H1 (cell line): ENCODE results near the gene FMNL2. TPM values are rescaled to one million over a fixed set of nuclear protein-coding genes. Genes with fewer than 3 reads are reported as not detected.

ENCODE experiments used
- CTCF ChIA-PET: fragments of 300-600 bp; sonication (Branson Sonifier 250); formaldehyde crosslinking; loops from one replicate; lab custom pipeline; 2021; ENCODE audit not compliant: partially characterized antibody; lab: Charles Lee
- POLR2A ChIA-PET: fragments of 300-600 bp; sonication (Branson Sonifier 250); formaldehyde crosslinking; loops from one replicate; lab custom pipeline; 2021; ENCODE audit warnings: inconsistent platforms; ENCODE audit not compliant: partially characterized antibody; lab: Charles Lee
- DNase-seq, 2 experiments: peaks; one replicate each; pipeline versions ENCODE4 v3.0.0 to v3.0.0-alpha.2; 2010 to 2022; ENCODE audit warnings: low spot score in 2 of 2, low read depth in 1 of 2, mixed read lengths in 1 of 2
- FAIRE-seq: peaks from 2 replicates; lab custom pipeline; 2011; peaks lifted over from hg19 to GRCh38; lab: Jason Lieb, UNC
- H2AFZ ChIP-seq: 2 replicates; pipeline ENCODE4 v1.8.1; 2012; ENCODE audit warnings: low read length, inconsistent platforms
- H2AK5ac ChIP-seq: 2 replicates; pipeline ENCODE4 v1.6.1; 2013; ENCODE audit warnings: low read depth, low read length
- H2BK120ac ChIP-seq: replicated peaks from 2 replicates; pipeline ENCODE3; 2013; ENCODE audit warnings: low read depth, low read length, inconsistent platforms
- H2BK12ac ChIP-seq: 2 replicates; pipeline ENCODE4 v1.6.1; 2013; ENCODE audit warnings: low read depth, low read length
- H2BK15ac ChIP-seq: 2 replicates; pipeline ENCODE4 v1.6.1; 2013; ENCODE audit warnings: low read length
- H2BK20ac ChIP-seq: 2 replicates; pipeline ENCODE4 v1.6.1; 2013; ENCODE audit warnings: low read length
- H2BK5ac ChIP-seq: 2 replicates; pipeline ENCODE4 v1.6.1; 2013; ENCODE audit warnings: low read depth, low read length
- H3K14ac ChIP-seq: 2 replicates; pipeline ENCODE4 v1.6.1; 2013; ENCODE audit warnings: inconsistent platforms; ENCODE audit not compliant: insufficient read length
- H3K18ac ChIP-seq: 2 replicates; pipeline ENCODE4 v1.6.1; 2013; ENCODE audit warnings: low read length; ENCODE audit errors: extremely low read depth
- H3K23ac ChIP-seq: 2 replicates; pipeline ENCODE4 v1.6.1; 2013; ENCODE audit warnings: inconsistent platforms; ENCODE audit not compliant: insufficient read length
- H3K23me2 ChIP-seq: 2 replicates; pipeline ENCODE4 v1.6.1; 2013; ENCODE audit warnings: low read depth, low read length
- H3K27ac ChIP-seq: 2 replicates; pipeline ENCODE4 v1.6.1; 2011; ENCODE audit warnings: low read depth, low read length, inconsistent platforms
- H3K27me3 ChIP-seq, 4 experiments: replicated peaks in 1 of 4; 1 replicate in 1 of 4; 2 replicates in 3 of 4; pipeline versions ENCODE4 v1.6.1 to v1.8.1; 2011 to 2013; ENCODE audit warnings: low read length in 3 of 4, mild to moderate bottlenecking in 3 of 4, inconsistent platforms in 2 of 4, mixed read lengths in 2 of 4, moderate library complexity in 1 of 4; ENCODE audit not compliant: control insufficient read depth in 3 of 4, insufficient read depth in 3 of 4; ENCODE audit errors: extremely low read depth in 1 of 4
- H3K36me3 ChIP-seq, 4 experiments: 2 replicates each; pipeline versions ENCODE4 v1.6.1 to v1.8.1; 2011 to 2013; ENCODE audit warnings: mild to moderate bottlenecking in 4 of 4, low read length in 3 of 4, moderate library complexity in 2 of 4, control low read depth in 1 of 4, inconsistent platforms in 1 of 4; ENCODE audit not compliant: insufficient read depth in 4 of 4, control insufficient read depth in 2 of 4
- H3K4ac ChIP-seq: replicated peaks from 2 replicates; pipeline ENCODE3; 2013; ENCODE audit warnings: low read length, low read depth, mixed read lengths, inconsistent platforms; ENCODE audit not compliant: insufficient read length
- H3K4me1 ChIP-seq, 4 experiments: replicated peaks in 1 of 4; 1 replicate in 1 of 4; 2 replicates in 3 of 4; pipeline versions ENCODE4 v1.6.1 to v1.8.1; 2011 to 2013; ENCODE audit warnings: low read length in 3 of 4, inconsistent platforms in 2 of 4, mixed read lengths in 1 of 4; ENCODE audit not compliant: insufficient read depth in 4 of 4, control insufficient read depth in 3 of 4
- H3K4me2 ChIP-seq, 2 experiments: 2 replicates each; pipeline versions ENCODE4 v1.6.1 to v1.8.1; 2011 to 2013; ENCODE audit warnings: low read depth in 2 of 2, low read length in 2 of 2, control low read depth in 1 of 2, inconsistent platforms in 1 of 2, mild to moderate bottlenecking in 1 of 2; ENCODE audit not compliant: insufficient read depth in 1 of 2
- H3K4me3 ChIP-seq, 4 experiments: fragments of 200-600, 300-600 bp in 1 of 4; sonication (generic), shearing (Covaris generic), sonication (Bioruptor Twin) in 1 of 4; 2 replicates each; pipeline versions ENCODE4 v1.5.1 to v1.8.1; 2011 to 2016; ENCODE audit warnings: low read length in 4 of 4, low read depth in 3 of 4, control low read depth in 2 of 4, inconsistent platforms in 2 of 4, mild to moderate bottlenecking in 2 of 4, mixed read lengths in 1 of 4, moderate library complexity in 1 of 4; ENCODE audit not compliant: insufficient read depth in 2 of 4; ENCODE audit errors: extremely low read depth in 1 of 4
- H3K56ac ChIP-seq: replicated peaks from 2 replicates; pipeline ENCODE3; 2013; ENCODE audit warnings: low read depth, mild to moderate bottlenecking, mixed read lengths, low read length, inconsistent platforms; ENCODE audit not compliant: insufficient read length
- H3K79me1 ChIP-seq: 2 replicates; pipeline ENCODE4 v1.6.1; 2013; ENCODE audit warnings: low read depth, low read length, control low read depth
- H3K79me2 ChIP-seq, 2 experiments: 2 replicates each; pipeline versions ENCODE4 v1.6.1 to v1.8.1; 2012 to 2013; ENCODE audit warnings: low read length in 2 of 2, mild to moderate bottlenecking in 2 of 2, inconsistent platforms in 1 of 2; ENCODE audit not compliant: insufficient read depth in 2 of 2, control insufficient read depth in 1 of 2
- H3K9ac ChIP-seq, 4 experiments: replicated peaks in 1 of 4; 1 replicate in 1 of 4; 2 replicates in 3 of 4; pipeline versions ENCODE4 v1.6.1 to v1.8.1; 2011 to 2013; ENCODE audit warnings: low read depth in 3 of 4, low read length in 3 of 4, control low read depth in 2 of 4, mild to moderate bottlenecking in 2 of 4, moderate library complexity in 2 of 4, inconsistent platforms in 1 of 4; ENCODE audit errors: extremely low read depth in 1 of 4
- H3K9me3 ChIP-seq, 2 experiments: 2 replicates each; pipeline versions ENCODE4 v1.6.1 to v1.8.1; 2012 to 2013; ENCODE audit warnings: mild to moderate bottlenecking in 2 of 2, moderate library complexity in 2 of 2, control low read depth in 1 of 2, inconsistent platforms in 1 of 2, low read depth in 1 of 2, low read length in 1 of 2, mixed read lengths in 1 of 2; ENCODE audit not compliant: insufficient read depth in 2 of 2
- H4K20me1 ChIP-seq, 2 experiments: replicated peaks in 1 of 2; 2 replicates each; pipeline versions ENCODE3 to v1.8.1; 2011 to 2013; ENCODE audit warnings: inconsistent platforms in 2 of 2, low read length in 2 of 2, mild to moderate bottlenecking in 1 of 2; ENCODE audit not compliant: insufficient read depth in 2 of 2, control insufficient read depth in 1 of 2
- H4K5ac ChIP-seq: 2 replicates; pipeline ENCODE4 v1.6.1; 2013; ENCODE audit warnings: low read length, low read depth, mixed read lengths, inconsistent platforms; ENCODE audit not compliant: insufficient read length
- H4K8ac ChIP-seq: 2 replicates; pipeline ENCODE4 v1.8.0; 2013; ENCODE audit warnings: mild to moderate bottlenecking, moderate library complexity, low read length, inconsistent platforms; ENCODE audit not compliant: insufficient read depth; ENCODE audit errors: extremely low read depth
- H4K91ac ChIP-seq: replicated peaks from 2 replicates; pipeline ENCODE3; 2013; ENCODE audit warnings: low read length, mixed read lengths, inconsistent platforms; ENCODE audit not compliant: insufficient read length
- NANOG ChIP-seq: IDR thresholded peaks from 2 replicates; pipeline ENCODE4 v1.6.1; 2011; ENCODE audit warnings: low read length, low read depth, mild to moderate bottlenecking, inconsistent platforms; ENCODE audit not compliant: insufficient read depth, poor library complexity, severe bottlenecking
- SIRT6 ChIP-seq: IDR thresholded peaks from one replicate; pipeline ENCODE4 v1.7.1; 2012; ENCODE audit warnings: low read length, inconsistent platforms
- TCF12 ChIP-seq: IDR thresholded peaks from 2 replicates; pipeline ENCODE4 v1.6.1; 2011; ENCODE audit warnings: low read depth, mild to moderate bottlenecking, low read length
- WGBS, 2 experiments: shearing (Covaris generic) in 1 of 2; methylation state at CpG; one replicate each; pipeline versions ENCODE4 v1.1.6 to v1.1.7; 2013 to 2015; ENCODE audit warnings: low lambda C conversion rate in 2 of 2, mixed read lengths in 2 of 2, inconsistent platforms in 1 of 2, low coverage in 1 of 2, missing lambda C conversion rate in 1 of 2; ENCODE audit not compliant: insufficient replicate concordance in 2 of 2, insufficient coverage in 1 of 2, insufficient read length in 1 of 2; ENCODE audit errors: extremely low coverage in 1 of 2, missing lambda C conversion rate in 1 of 2; 5-methylcytosine and 5-hydroxymethylcytosine counted together
- polyA plus RNA-seq, 7 experiments: library from polyadenylated mRNA; depleted of rRNA in 3 of 7; stranded (reverse) in 5 of 7; unstranded in 2 of 7; fragments of >200 nt in 5 of 7; fragments of 200-250 nt in 2 of 7; gene quantifications; 1 replicate in 5 of 7; 2 replicates in 1 of 7; 4 replicates in 1 of 7; pipeline versions ENCODE4 v1.2.1 to v1.2.3, GENCODE V29; 2011 to 2013; ENCODE audit warnings: missing spikeins in 2 of 7, mixed read lengths in 2 of 7
- total RNA-seq: library from RNA; stranded (reverse); fragmentation: NEBNext Ultra II Directional; extraction: Animal tissue kit (Norgen Biotek cat#: 25700); gene quantifications from 2 replicates; pipeline ENCODE4 v1.2.1, GENCODE V29; 2021
- TF ChIP-seq, protein P1 (sequence below), 3 experiments: IDR thresholded peaks; 1 replicate in 2 of 3; 2 replicates in 1 of 3; pipeline versions ENCODE4 v1.5.1 to v1.6.1; 2011; ENCODE audit warnings: low read length in 3 of 3, mild to moderate bottlenecking in 3 of 3, inconsistent platforms in 2 of 3, low read depth in 1 of 3, moderate library complexity in 1 of 3; ENCODE audit not compliant: insufficient read depth in 1 of 3; ENCODE audit errors: control extremely low read depth in 1 of 3

FMNL2 gene
- total and polyA plus RNA-seq, 2 of the 8 experiments (the other 6 are each of a cell fraction or from before 2014, with no cell fraction given): 15.5 to 45.1 TPM

DNA sequence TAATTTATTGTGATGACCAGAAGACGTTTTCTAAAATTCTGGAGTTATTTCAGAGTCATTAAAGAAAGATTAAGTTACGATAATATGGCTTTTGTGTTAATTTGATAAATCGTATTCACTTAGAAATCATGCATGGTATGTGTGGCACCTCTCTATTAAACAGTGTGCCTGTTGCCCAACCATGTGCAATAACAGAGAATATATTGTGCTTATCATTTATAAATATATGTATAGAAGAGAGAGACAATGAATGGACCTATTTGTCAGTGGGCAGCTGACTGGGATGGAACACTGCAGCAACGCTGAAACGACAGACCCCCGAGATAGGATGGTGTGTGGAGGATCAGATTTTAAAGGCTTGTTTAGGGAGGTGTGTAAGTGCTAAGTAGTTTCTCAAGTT, 172.9 kb downstream of the FMNL2 start:
- Histone ChIP-seq H3K18ac (no peak overlapping the region), H3K4me3 (no peak overlapping the region), H2BK20ac (no peak overlapping the region), H3K4me2 (no peak overlapping the region), H3K79me2 (peaks cover 7 to 76% of the 10 kb centered on the region in 2 experiments), H3K9ac (no peak overlapping the region), H3K23ac (no peak overlapping the region), H3K23me2 (no peaks in the 10 kb centered on the region), H3K14ac (no peak overlapping the region), H3K27me3 (no peaks in the 10 kb centered on the region), H3K36me3 (no peaks in the 10 kb centered on the region), H2BK15ac (no peak overlapping the region), H2AFZ (no peak overlapping the region), H4K91ac (no peak overlapping the region), H2AK5ac (no peak overlapping the region), H3K56ac (no peak overlapping the region), H2BK5ac (no peak overlapping the region), H2BK120ac (no peak overlapping the region), H4K8ac (no peak overlapping the region), H4K5ac (no peak overlapping the region), H3K79me1 (peaks cover under 1% of the 10 kb centered on the region), H3K9me3 (no peaks in the 10 kb centered on the region), H3K27ac (no peak overlapping the region), H3K4me1 (peaks cover 0 to 2% (median 0%) of the 10 kb centered on the region in 4 experiments; a peak in 1 of 7 replicates), H4K20me1 (no peaks in the 10 kb centered on the region), H2BK12ac (no peak overlapping the region), H3K4ac (no peak overlapping the region)
- 83% methylated on average over 6 of the region's 6 CpGs; no CpG with 5 or more reads in 1 of the 2 experiments for WGBS, 2 experiments
- FAIRE-seq: no peak
- DNase-seq: no peak
- POLR2A ChIA-PET: no interaction called here
- CTCF ChIA-PET: no interaction called here
- no peak for TF ChIP-seq NANOG
- no peak for TF ChIP-seq SIRT6
- TF ChIP-seq TCF12: no peak
- TF ChIP-seq, protein P1, sequence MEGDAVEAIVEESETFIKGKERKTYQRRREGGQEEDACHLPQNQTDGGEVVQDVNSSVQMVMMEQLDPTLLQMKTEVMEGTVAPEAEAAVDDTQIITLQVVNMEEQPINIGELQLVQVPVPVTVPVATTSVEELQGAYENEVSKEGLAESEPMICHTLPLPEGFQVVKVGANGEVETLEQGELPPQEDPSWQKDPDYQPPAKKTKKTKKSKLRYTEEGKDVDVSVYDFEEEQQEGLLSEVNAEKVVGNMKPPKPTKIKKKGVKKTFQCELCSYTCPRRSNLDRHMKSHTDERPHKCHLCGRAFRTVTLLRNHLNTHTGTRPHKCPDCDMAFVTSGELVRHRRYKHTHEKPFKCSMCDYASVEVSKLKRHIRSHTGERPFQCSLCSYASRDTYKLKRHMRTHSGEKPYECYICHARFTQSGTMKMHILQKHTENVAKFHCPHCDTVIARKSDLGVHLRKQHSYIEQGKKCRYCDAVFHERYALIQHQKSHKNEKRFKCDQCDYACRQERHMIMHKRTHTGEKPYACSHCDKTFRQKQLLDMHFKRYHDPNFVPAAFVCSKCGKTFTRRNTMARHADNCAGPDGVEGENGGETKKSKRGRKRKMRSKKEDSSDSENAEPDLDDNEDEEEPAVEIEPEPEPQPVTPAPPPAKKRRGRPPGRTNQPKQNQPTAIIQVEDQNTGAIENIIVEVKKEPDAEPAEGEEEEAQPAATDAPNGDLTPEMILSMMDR (IDR thresholded peaks at IDR 0.05; ENCODE audit: control extremely low read depth in 1 of 3, insufficient read depth in 1 of 3, low read depth in 1 of 3, low read length in 3 of 3): no peak
